Dendritic cell treated with granulocyte-macrophage colony-stimulating factor and Interleukin-4, amounts not matched to agents 40 ng/mL and 50 ng/mL, for 4 days (primary cell): Measurements from ENCODE around the gene RNF19B.
A peak's percentile ranks its signal among the peaks of the same experiment; 100 is the strongest.

Source experiments
- H3K27ac Mint-ChIP-seq: one replicate; pipeline ENCODE4 v1.8.0; 2022; ENCODE audit warnings: mild to moderate bottlenecking, mixed read lengths
- H3K27me3 Mint-ChIP-seq: one replicate; pipeline ENCODE4 v1.8.0; 2022; ENCODE audit warnings: mild to moderate bottlenecking, mixed read lengths
- H3K36me3 Mint-ChIP-seq: one replicate; pipeline ENCODE4 v1.8.0; 2022; ENCODE audit warnings: low read depth, mixed read lengths
- H3K4me1 Mint-ChIP-seq: one replicate; pipeline ENCODE4 v1.8.0; 2022; ENCODE audit warnings: low read depth, mixed read lengths
- H3K4me3 Mint-ChIP-seq: one replicate; pipeline ENCODE4 v1.8.0; 2022; ENCODE audit warnings: mild to moderate bottlenecking, moderate library complexity, mixed read lengths
- H3K9me3 Mint-ChIP-seq: one replicate; pipeline ENCODE4 v1.8.0; 2022; ENCODE audit warnings: mixed read lengths
- intact Hi-C: fragments of 100-400 bp; cut with micrococcal nuclease; formaldehyde crosslinking; loops from one replicate; pipeline ENCODE4 v1.15.0; 2022

The RNF19B gene

GRCh38 chr1:32903991-32904785 lies 60.4 kb downstream of the RNF19B start:
- H3K27ac Mint-ChIP-seq: no peak overlapping the region
- H3K36me3 Mint-ChIP-seq: no peaks in the 10 kb centered on the region
- peaks cover 51% of the 10 kb centered on the region for H3K27me3 Mint-ChIP-seq
- intact Hi-C loops: no loop called here
- H3K4me1 Mint-ChIP-seq: no peaks in the 10 kb centered on the region
- no peaks in the 10 kb centered on the region for H3K9me3 Mint-ChIP-seq
- no peak overlapping the region for H3K4me3 Mint-ChIP-seq

- no peak overlapping the region for H3K27ac Mint-ChIP-seq
- peaks cover 63% of the 10 kb centered on the region for H3K27me3 Mint-ChIP-seq
- intact Hi-C loops: no loop called here
- no peaks in the 10 kb centered on the region for H3K9me3 Mint-ChIP-seq
- no peaks in the 10 kb centered on the region for H3K4me1 Mint-ChIP-seq
- H3K4me3 Mint-ChIP-seq: no peak overlapping the region
- H3K36me3 Mint-ChIP-seq: no peaks in the 10 kb centered on the region
These were observed 62.1 kb downstream of the RNF19B start for GRCh38 chr1:32902535-32902920.

- no peaks in the 10 kb centered on the region for H3K9me3 Mint-ChIP-seq
- no peaks in the 10 kb centered on the region for H3K36me3 Mint-ChIP-seq
- H3K27ac Mint-ChIP-seq: no peak overlapping the region
- H3K27me3 Mint-ChIP-seq: peaks cover 68% of the 10 kb centered on the region
- intact Hi-C loops: no loop called here
- no peaks in the 10 kb centered on the region for H3K4me1 Mint-ChIP-seq
- peak overlapping the region; percentile 60 for H3K4me3 Mint-ChIP-seq
These were observed 62.6 kb downstream of the RNF19B start for GRCh38 chr1:32901823-32902534.

GRCh38 chr1:32900956-32901822 lies 63.4 kb downstream of the RNF19B start, which contains the start of gene TMEM54:
TSS of gene TMEM54 (minus strand) at chr1:32901389. CDS start at chr1:32901238, 151 bp downstream.
- Mint-ChIP-seq H3K36me3 (no peaks in the 10 kb centered on the region), H3K4me1 (no peaks in the 10 kb centered on the region), H3K9me3 (no peaks in the 10 kb centered on the region), H3K27me3 (peaks cover 76% of the 10 kb centered on the region), H3K4me3 (peak within 1 kb of the TSS; percentile 60), H3K27ac (no peak within 1 kb of the TSS)
- intact Hi-C loops: no loop called here

- H3K27me3 Mint-ChIP-seq: peaks cover 83% of the 10 kb centered on the region
- intact Hi-C loops: no loop called here
- H3K9me3 Mint-ChIP-seq: no peaks in the 10 kb centered on the region
These were observed 64.1 kb downstream of the RNF19B start for GRCh38 chr1:32900371-32900955.

GRCh38 chr1:32899586-32900296 lies 64.9 kb downstream of the RNF19B start:
- intact Hi-C loops: no loop called here
- Mint-ChIP-seq H3K4me1 (no peaks in the 10 kb centered on the region), H3K36me3 (no peaks in the 10 kb centered on the region), H3K27ac (no peak overlapping the region), H3K27me3 (peaks cover 90% of the 10 kb centered on the region), H3K9me3 (no peaks in the 10 kb centered on the region), H3K4me3 (no peak overlapping the region)

More at GRCh38 chr1:32900371-32900955, 64.1 kb downstream of the RNF19B start:
- Mint-ChIP-seq H3K4me1 (no peaks in the 10 kb centered on the region), H3K27ac (no peak overlapping the region), H3K4me3 (peak overlapping the region; percentile 51), H3K36me3 (no peaks in the 10 kb centered on the region)

- H3K27me3 Mint-ChIP-seq: peaks cover 90% of the 10 kb centered on the region
- H3K36me3 Mint-ChIP-seq: no peaks in the 10 kb centered on the region
- no peaks in the 10 kb centered on the region for H3K9me3 Mint-ChIP-seq
- H3K27ac Mint-ChIP-seq: no peak overlapping the region
- no peaks in the 10 kb centered on the region for H3K4me1 Mint-ChIP-seq
- intact Hi-C loops: no loop called here
- no peak overlapping the region for H3K4me3 Mint-ChIP-seq
These were observed 65.7 kb downstream of the RNF19B start for GRCh38 chr1:32898958-32899357.

- Mint-ChIP-seq H3K27ac (no peak overlapping the region), H3K27me3 (peaks cover 91% of the 10 kb centered on the region), H3K36me3 (no peaks in the 10 kb centered on the region), H3K9me3 (no peaks in the 10 kb centered on the region), H3K4me1 (peaks cover 8% of the 10 kb centered on the region), H3K4me3 (no peak overlapping the region)
- intact Hi-C loops: no loop called here
These were observed 66.6 kb downstream of the RNF19B start for GRCh38 chr1:32898056-32898455.

- peaks cover 89% of the 10 kb centered on the region for H3K27me3 Mint-ChIP-seq
These were observed 67.2 kb downstream of the RNF19B start for GRCh38 chr1:32897082-32898049.

GRCh38 chr1:32896451-32896850 lies 68.2 kb downstream of the RNF19B start:
- intact Hi-C loops: no loop called here
- peaks cover 89% of the 10 kb centered on the region for H3K27me3 Mint-ChIP-seq

More at GRCh38 chr1:32897082-32898049, 67.2 kb downstream of the RNF19B start:
- H3K4me1 Mint-ChIP-seq: peaks cover 13% of the 10 kb centered on the region
- H3K4me3 Mint-ChIP-seq: no peak overlapping the region
- H3K36me3 Mint-ChIP-seq: no peaks in the 10 kb centered on the region
- intact Hi-C loops: no loop called here
- H3K27ac Mint-ChIP-seq: no peak overlapping the region
- H3K9me3 Mint-ChIP-seq: no peaks in the 10 kb centered on the region

GRCh38 chr1:32895325-32896215 lies 69.0 kb downstream of the RNF19B start:
- Mint-ChIP-seq H3K4me1 (peaks cover 16% of the 10 kb centered on the region), H3K27me3 (peaks cover 93% of the 10 kb centered on the region), H3K9me3 (no peaks in the 10 kb centered on the region), H3K27ac (no peak overlapping the region), H3K4me3 (no peak overlapping the region), H3K36me3 (no peaks in the 10 kb centered on the region)
- intact Hi-C loops: no loop called here

More at GRCh38 chr1:32896451-32896850, 68.2 kb downstream of the RNF19B start:
- Mint-ChIP-seq H3K9me3 (no peaks in the 10 kb centered on the region), H3K4me3 (no peak overlapping the region), H3K4me1 (peaks cover 16% of the 10 kb centered on the region), H3K36me3 (no peaks in the 10 kb centered on the region), H3K27ac (no peak overlapping the region)
